Uterus (tissue), 4 donors: ENCODE results near the gene ANO8. TPM values are rescaled to one million over a fixed set of nuclear protein-coding genes. Genes with fewer than 3 reads are reported as not detected.

Experiments
- DNase-seq, 2 donors: peaks; one replicate each; pipeline ENCODE4 v3.0.0-alpha.2; 2019 to 2020
- H3K27ac ChIP-seq, 2 donors: fragments of 200-600 bp; sonication (generic); 1 replicate in 1 of 2; 2 replicates in 1 of 2; pipeline ENCODE4 v1.5.1; 2016 to 2018
- H3K27me3 ChIP-seq, 2 donors: fragments of 200-600 bp; sonication (generic); one replicate each; pipeline ENCODE4 v1.5.1; 2018 to 2019; ENCODE audit warnings: control low read depth in 1 of 2
- H3K36me3 ChIP-seq, 2 donors: fragments of 200-600 bp; sonication (generic); one replicate each; pipeline ENCODE4 v1.5.1; 2019; ENCODE audit warnings: control low read depth in 1 of 2
- H3K4me1 ChIP-seq, 2 donors: fragments of 200-600 bp; sonication (generic); one replicate each; pipeline ENCODE4 v1.5.1; 2018 to 2019; ENCODE audit warnings: control low read depth in 1 of 2
- H3K4me3 ChIP-seq, 2 donors: fragments of 200-600 bp; sonication (generic); 1 replicate in 1 of 2; 2 replicates in 1 of 2; pipeline ENCODE4 v1.5.1; 2018 to 2019; ENCODE audit warnings: mild to moderate bottlenecking in 1 of 2
- H3K9me3 ChIP-seq, 2 donors: fragments of 200-600 bp; sonication (generic); one replicate each; pipeline ENCODE4 v1.5.1; 2019; ENCODE audit warnings: control low read depth in 1 of 2
- CTCF ChIP-seq, 4 experiments: fragments of 200-600 bp in 2 of 4; fragments of 450-650 bp in 2 of 4; sonication (generic) in 2 of 4; IDR thresholded peaks; one replicate each; pipeline ENCODE4 v1.5.1; 2016 to 2019; ENCODE audit warnings: antibody characterized with exemption in 4 of 4, mild to moderate bottlenecking in 2 of 4, moderate library complexity in 1 of 4
- POLR2A ChIP-seq, 2 donors: fragments of 450-650 bp; IDR thresholded peaks; one replicate each; pipeline ENCODE4 v1.6.1; 2016; ENCODE audit warnings: antibody characterized with exemption in 2 of 2, mild to moderate bottlenecking in 1 of 2, moderate library complexity in 1 of 2
- intact Hi-C: fragments of 100-400 bp; cut with DNase I; formaldehyde crosslinking; loops from one replicate; pipeline ENCODE4 v1.15.1; 2023; ENCODE audit warnings: low total_unique reads
- total RNA-seq, 4 donors: library from RNA; depleted of rRNA in 3 of 4; stranded (reverse); fragments of >200 nt in 3 of 4; gene quantifications; one replicate each; pipeline versions ENCODE4 v1.1.0 to v1.2.4, GENCODE V29; 2014 to 2023
- donor health status: DM: yes; HTN: yes; CAD: no.

ANO8 gene
- total RNA-seq, 4 donors from 2014 or later: 0.51 to 12.6 (median 7.6) TPM

GRCh38 chr19:17358395-17358794 is 23.7 kb upstream of the ANO8 start:
- Histone ChIP-seq H3K4me1 (no peaks in the 10 kb centered on the region), H3K27ac (peak overlapping the region; percentile 51 to 57), H3K9me3 (no peaks in the 10 kb centered on the region), H3K4me3 (no peak overlapping the region), H3K36me3 (no peaks in the 10 kb centered on the region), H3K27me3 (no peaks in the 10 kb centered on the region)
- intact Hi-C loops: no loop called here
- no peak for TF ChIP-seq CTCF (IDR thresholded peaks at IDR 0.05)
- no peak for TF ChIP-seq POLR2A (IDR thresholded peaks at IDR 0.05)
- DNase-seq: peak; percentile 42 to 48

- Histone ChIP-seq H3K36me3 (no peaks in the 10 kb centered on the region), H3K9me3 (no peaks in the 10 kb centered on the region), H3K27ac (peak overlapping the region; percentile 51 to 57), H3K27me3 (no peaks in the 10 kb centered on the region), H3K4me1 (no peaks in the 10 kb centered on the region), H3K4me3 (no peak overlapping the region)
- no peak for TF ChIP-seq POLR2A (IDR thresholded peaks at IDR 0.05)
- TF ChIP-seq CTCF (IDR thresholded peaks at IDR 0.05): no peak
- intact Hi-C loops: no loop called here
- DNase-seq: no peak
Measured at GRCh38 chr19:17357724-17358123, 23.1 kb upstream of the ANO8 start.

- Histone ChIP-seq H3K9me3 (no peaks in the 10 kb centered on the region), H3K4me3 (no peak overlapping the region), H3K36me3 (no peaks in the 10 kb centered on the region), H3K4me1 (no peaks in the 10 kb centered on the region), H3K27me3 (no peaks in the 10 kb centered on the region), H3K27ac (peak overlapping the region; percentile 8 to 45)
- TF ChIP-seq POLR2A (IDR thresholded peaks at IDR 0.05): no peak
- TF ChIP-seq CTCF (IDR thresholded peaks at IDR 0.05): no peak
- intact Hi-C loops: no loop called here
- no peak for DNase-seq
Measured at GRCh38 chr19:17357078-17357666, 22.5 kb upstream of the ANO8 start.

GRCh38 chr19:17353386-17353785 is 18.7 kb upstream of the ANO8 start:
- no peak overlapping the region for H3K27ac ChIP-seq
- H3K36me3 ChIP-seq: no peaks in the 10 kb centered on the region
- intact Hi-C loops: no loop called here
- H3K27me3 ChIP-seq: no peaks in the 10 kb centered on the region
- H3K9me3 ChIP-seq: no peaks in the 10 kb centered on the region
- no peak for TF ChIP-seq POLR2A (IDR thresholded peaks at IDR 0.05)
- no peak for TF ChIP-seq CTCF (IDR thresholded peaks at IDR 0.05)
- no peak overlapping the region for H3K4me3 ChIP-seq
- H3K4me1 ChIP-seq: no peaks in the 10 kb centered on the region
- no peak for DNase-seq

GRCh38 chr19:17352608-17353280 is 18.1 kb upstream of the ANO8 start:
- Histone ChIP-seq H3K27me3 (no peaks in the 10 kb centered on the region), H3K27ac (no peak overlapping the region), H3K4me3 (no peak overlapping the region), H3K36me3 (no peaks in the 10 kb centered on the region), H3K4me1 (no peaks in the 10 kb centered on the region), H3K9me3 (no peaks in the 10 kb centered on the region)
- no peak for TF ChIP-seq CTCF (IDR thresholded peaks at IDR 0.05)
- no peak for TF ChIP-seq POLR2A (IDR thresholded peaks at IDR 0.05)
- DNase-seq: peak in 1 of 2 donors; percentile 33
- intact Hi-C loops: no loop called here
